ENCODE data around the gene MCRIP1.

MCRIP1 gene

GRCh38 chr17:81860756-81861568, 27.9 kb upstream of the MCRIP1 start:
- Histone ChIP-seq H3K4me1 (ENCODE audit: control insufficient read depth, insufficient read depth, low read depth, low read length) (peaks cover 44% of the 10 kb centered on the region), H4K91ac (ENCODE audit: low read length) (peak overlapping the region; percentile 100), H3K9ac (ENCODE audit: low read length) (peak overlapping the region; percentile 94), H3K9me3 (ENCODE audit: control insufficient read depth, low read length) (no peaks in the 10 kb centered on the region), H2BK12ac (ENCODE audit: low read length in 2 of 2) (peak overlapping the region in 1 of 2 experiments; percentile 57), H3K4me3 (ENCODE audit: insufficient read depth in 1 of 2, low read depth in 1 of 2, low read length in 2 of 2) (peak overlapping the region; percentile 91 to 100), H3K36me3 (ENCODE audit: control insufficient read depth in 1 of 2, insufficient read depth in 2 of 2, low read depth in 1 of 2, low read length in 2 of 2) (peaks cover 40 to 53% of the 10 kb centered on the region in 2 experiments), H3K14ac (ENCODE audit: low read length in 2 of 2) (peak overlapping the region in 1 of 2 experiments; percentile 100), H3K27ac (ENCODE audit: low read length, poor library complexity, severe bottlenecking) (peak overlapping the region; percentile 83), H2BK120ac (ENCODE audit: low read depth, low read length) (peak overlapping the region; percentile 73), H3K18ac (ENCODE audit: low read depth in 1 of 2, low read length in 2 of 2) (peak overlapping the region; percentile 97 to 100), H2BK5ac (ENCODE audit: low read depth, low read length, poor library complexity, severe bottlenecking) (peak overlapping the region; percentile 94), H2AK5ac (ENCODE audit: low read length, severe bottlenecking) (peak overlapping the region; percentile 94), H3K27me3 (ENCODE audit: control insufficient read depth in 1 of 2, insufficient read depth in 1 of 2, low read length in 2 of 2) (no peaks in the 10 kb centered on the region), H2BK15ac (ENCODE audit: low read depth, poor library complexity, severe bottlenecking) (no peak overlapping the region), H4K8ac (ENCODE audit: low read length) (peak overlapping the region; percentile 96), H3K4me2 (ENCODE audit: low read length, poor library complexity, severe bottlenecking) (peak overlapping the region; percentile 88), H3K4ac (ENCODE audit: low read depth in 1 of 2, low read length in 2 of 2) (peak overlapping the region; percentile 96 to 100), H3K79me1 (replicated peaks; ENCODE audit: low read length, poor library complexity, severe bottlenecking) (peaks cover 7% of the 10 kb centered on the region), H3K23ac (ENCODE audit: low read length in 2 of 2) (peak overlapping the region in 1 of 2 experiments; percentile 94), H2AFZ (ENCODE audit: low read depth, low read length) (peak overlapping the region; percentile 96)
- under 1% methylated on average over 70 of the region's 74 CpGs for WGBS
- peak; percentile 100 for DNase-seq

- peak within 1 kb of the TSS; percentile 96 for H4K8ac ChIP-seq (ENCODE audit: low read length)
- H3K4me2 ChIP-seq (ENCODE audit: low read length, poor library complexity, severe bottlenecking) = peak within 1 kb of the TSS; percentile 88
- peak within 1 kb of the TSS; percentile 95 for H2BK120ac ChIP-seq (ENCODE audit: low read depth, low read length)
- peaks cover 37% of the 10 kb centered on the region for H3K4me1 ChIP-seq (ENCODE audit: control insufficient read depth, insufficient read depth, low read depth, low read length)
- peak within 1 kb of the TSS; percentile 100 for H4K91ac ChIP-seq (ENCODE audit: low read length)
- peak within 1 kb of the TSS; percentile 24 to 94 for H3K23ac ChIP-seq (ENCODE audit: low read length in 2 of 2)
- peak within 1 kb of the TSS; percentile 96 for H2AFZ ChIP-seq (ENCODE audit: low read depth, low read length)
- peaks cover 5% of the 10 kb centered on the region for H3K79me1 ChIP-seq (replicated peaks; ENCODE audit: low read length, poor library complexity, severe bottlenecking)
- H3K27me3 ChIP-seq (ENCODE audit: control insufficient read depth in 1 of 2, insufficient read depth in 1 of 2, low read length in 2 of 2) = no peaks in the 10 kb centered on the region
- peaks cover 41 to 53% of the 10 kb centered on the region in 2 experiments for H3K36me3 ChIP-seq (ENCODE audit: control insufficient read depth in 1 of 2, insufficient read depth in 2 of 2, low read depth in 1 of 2, low read length in 2 of 2)
- peak within 1 kb of the TSS; percentile 96 to 100 for H3K4ac ChIP-seq (ENCODE audit: low read depth in 1 of 2, low read length in 2 of 2)
- H3K18ac ChIP-seq (ENCODE audit: low read depth in 1 of 2, low read length in 2 of 2) = peak within 1 kb of the TSS; percentile 97 to 100
- DNase-seq = no peak
- H3K27ac ChIP-seq (ENCODE audit: low read length, poor library complexity, severe bottlenecking) = peak within 1 kb of the TSS; percentile 83
- peak within 1 kb of the TSS; percentile 93 to 100 for H3K4me3 ChIP-seq (ENCODE audit: insufficient read depth in 1 of 2, low read depth in 1 of 2, low read length in 2 of 2)
- H3K9ac ChIP-seq (ENCODE audit: low read length) = peak within 1 kb of the TSS; percentile 94
- H3K9me3 ChIP-seq (ENCODE audit: control insufficient read depth, low read length) = no peaks in the 10 kb centered on the region
- H2BK5ac ChIP-seq (ENCODE audit: low read depth, low read length, poor library complexity, severe bottlenecking) = peak within 1 kb of the TSS; percentile 94
- H3K14ac ChIP-seq (ENCODE audit: low read length in 2 of 2) = peak within 1 kb of the TSS in 1 of 2 experiments; percentile 100
- peak within 1 kb of the TSS in 1 of 2 experiments; percentile 58 for H2BK12ac ChIP-seq (ENCODE audit: low read length in 2 of 2)
- no peak within 1 kb of the TSS for H2BK15ac ChIP-seq (ENCODE audit: low read depth, poor library complexity, severe bottlenecking)
- H2AK5ac ChIP-seq (ENCODE audit: low read length, severe bottlenecking) = peak within 1 kb of the TSS; percentile 94
- WGBS = under 1% methylated on average over 88 of the region's 95 CpGs
Measured at GRCh38 chr17:81859906-81860755, 27.0 kb upstream of the MCRIP1 start, which contains the start of gene P4HB. Gene P4HB, minus strand, starts transcription at chr17:81860535. Its CDS starts 64 bp downstream, at chr17:81860471.

GRCh38 chr17:81858967-81859905, 26.1 kb upstream of the MCRIP1 start:
- Histone ChIP-seq H3K4me3 (ENCODE audit: insufficient read depth in 1 of 2, low read depth in 1 of 2, low read length in 2 of 2) (peak overlapping the region; percentile 77 to 93), H2AFZ (ENCODE audit: low read depth, low read length) (no peak overlapping the region), H3K18ac (ENCODE audit: low read depth in 1 of 2, low read length in 2 of 2) (peak overlapping the region; percentile 40 to 79), H3K9ac (ENCODE audit: low read length) (peak overlapping the region; percentile 93), H3K23ac (ENCODE audit: low read length in 2 of 2) (peak overlapping the region; percentile 24 to 40), H3K4me1 (ENCODE audit: control insufficient read depth, insufficient read depth, low read depth, low read length) (peaks cover 35% of the 10 kb centered on the region), H3K27ac (ENCODE audit: low read length, poor library complexity, severe bottlenecking) (peak overlapping the region; percentile 68), H3K27me3 (ENCODE audit: control insufficient read depth in 1 of 2, insufficient read depth in 1 of 2, low read length in 2 of 2) (no peaks in the 10 kb centered on the region), H4K8ac (ENCODE audit: low read length) (no peak overlapping the region), H3K9me3 (ENCODE audit: control insufficient read depth, low read length) (no peaks in the 10 kb centered on the region), H3K36me3 (ENCODE audit: control insufficient read depth in 1 of 2, insufficient read depth in 2 of 2, low read depth in 1 of 2, low read length in 2 of 2) (peaks cover 50 to 59% of the 10 kb centered on the region in 2 experiments), H2BK120ac (ENCODE audit: low read depth, low read length) (peak overlapping the region; percentile 95), H3K4me2 (ENCODE audit: low read length, poor library complexity, severe bottlenecking) (peak overlapping the region; percentile 85), H2AK5ac (ENCODE audit: low read length, severe bottlenecking) (peak overlapping the region; percentile 39), H2BK15ac (ENCODE audit: low read depth, poor library complexity, severe bottlenecking) (no peak overlapping the region), H2BK12ac (ENCODE audit: low read length in 2 of 2) (peak overlapping the region in 1 of 2 experiments; percentile 58), H3K14ac (ENCODE audit: low read length in 2 of 2) (peak overlapping the region in 1 of 2 experiments; percentile 93), H2BK5ac (ENCODE audit: low read depth, low read length, poor library complexity, severe bottlenecking) (peak overlapping the region; percentile 58), H3K4ac (ENCODE audit: low read depth in 1 of 2, low read length in 2 of 2) (peak overlapping the region; percentile 85 to 90), H4K91ac (ENCODE audit: low read length) (peak overlapping the region; percentile 88), H3K79me1 (replicated peaks; ENCODE audit: low read length, poor library complexity, severe bottlenecking) (peaks cover 5% of the 10 kb centered on the region)
- WGBS = 66% methylated on average over 23 of the region's 23 CpGs
- DNase-seq = peak; percentile 40
